Hepatocyte (in vitro differentiated cells): ENCODE data around the gene NDFIP2. TPM values are rescaled to one million over a fixed set of nuclear protein-coding genes. Genes with fewer than 3 reads are reported as not detected.

Source experiments
- DNase-seq: peaks from one replicate; pipeline ENCODE4 v3.0.0-alpha.2; 2016; ENCODE audit warnings: low spot score
- H2AFZ ChIP-seq: fragments of 200-600 bp; sonication (generic); 2 replicates; pipeline ENCODE4 v1.6.0; 2016; ENCODE audit warnings: antibody characterized with exemption, mild to moderate bottlenecking
- H3K27ac ChIP-seq: fragments of 200-600 bp; sonication (generic); 2 replicates; pipeline ENCODE4 v1.5.1; 2016; ENCODE audit warnings: mild to moderate bottlenecking
- H3K27me3 ChIP-seq: fragments of 200-600 bp; sonication (generic); 2 replicates; pipeline ENCODE4 v1.6.1; 2016
- H3K36me3 ChIP-seq: fragments of 200-600 bp; sonication (generic); replicated peaks from 2 replicates; pipeline ENCODE4 v1.5.1; 2016; ENCODE audit warnings: low read depth; ENCODE audit not compliant: insufficient read depth
- H3K4me1 ChIP-seq: fragments of 200-600 bp; sonication (generic); 2 replicates; pipeline ENCODE4 v1.5.1; 2016; ENCODE audit warnings: mild to moderate bottlenecking, moderate library complexity; ENCODE audit not compliant: insufficient read depth
- H3K4me2 ChIP-seq: fragments of 200-600 bp; sonication (generic); 2 replicates; pipeline ENCODE4 v1.6.0; 2016
- H3K4me3 ChIP-seq: fragments of 200-600 bp; sonication (generic); 2 replicates; pipeline ENCODE4 v1.5.1; 2016; ENCODE audit warnings: mild to moderate bottlenecking
- H3K79me2 ChIP-seq: fragments of 200-600 bp; sonication (generic); 2 replicates; pipeline ENCODE4 v1.6.0; 2017; ENCODE audit warnings: mild to moderate bottlenecking
- H3K9me2 ChIP-seq: fragments of 200-600 bp; sonication (generic); replicated peaks from 2 replicates; pipeline ENCODE4 v1.6.0; 2017; ENCODE audit warnings: mild to moderate bottlenecking; ENCODE audit not compliant: insufficient read depth
- H3K9me3 ChIP-seq: fragments of 200-600 bp; sonication (generic); 2 replicates; pipeline ENCODE4 v1.5.1; 2016; ENCODE audit warnings: low read depth, mild to moderate bottlenecking
- H4K20me1 ChIP-seq: fragments of 200-600 bp; sonication (generic); 2 replicates; pipeline ENCODE4 v1.6.0; 2016; ENCODE audit warnings: mild to moderate bottlenecking; ENCODE audit not compliant: insufficient read depth, poor library complexity, severe bottlenecking
- EZH2 ChIP-seq: fragments of 200-600 bp; sonication (generic); IDR thresholded peaks from 2 replicates; pipeline ENCODE4 v1.6.1; 2016; ENCODE audit warnings: antibody characterized with exemption, mild to moderate bottlenecking, borderline replicate concordance
- EZH2phosphoT487 ChIP-seq: fragments of 200-600 bp; sonication (generic); IDR thresholded peaks from one replicate; pipeline ENCODE4 v1.6.1; 2018; ENCODE audit warnings: antibody characterized with exemption, mild to moderate bottlenecking, low read depth, moderate library complexity; ENCODE audit not compliant: unreplicated experiment, severe bottlenecking
- WGBS: methylation state at CpG from one replicate; pipeline ENCODE4 v1.1.6; 2016; ENCODE audit warnings: low lambda C conversion rate; ENCODE audit errors: missing lambda C conversion rate; 5-methylcytosine and 5-hydroxymethylcytosine counted together
- polyA plus RNA-seq: library from polyadenylated mRNA; unstranded; fragments of >200 nt; fragmentation: Nextera tagmentation; extraction: Ambion mirVana; gene quantifications from 2 replicates; pipeline ENCODE4 v1.2.1, GENCODE V29; 2016
- total RNA-seq: library from RNA; depleted of rRNA; stranded (reverse); fragments of >200 nt; gene quantifications from 2 replicates; pipeline ENCODE4 v1.2.3, GENCODE V29; 2014
- TF ChIP-seq, protein P1 (sequence below): fragments of 200-600 bp; sonication (generic); IDR thresholded peaks from 2 replicates; pipeline ENCODE4 v1.5.1; 2016; ENCODE audit warnings: antibody characterized with exemption, mild to moderate bottlenecking; ENCODE audit not compliant: poor library complexity

NDFIP2 gene
- total and polyA plus RNA-seq, 2 experiments from 2014 or later, result 54.4 to 80.2 TPM

DNA sequence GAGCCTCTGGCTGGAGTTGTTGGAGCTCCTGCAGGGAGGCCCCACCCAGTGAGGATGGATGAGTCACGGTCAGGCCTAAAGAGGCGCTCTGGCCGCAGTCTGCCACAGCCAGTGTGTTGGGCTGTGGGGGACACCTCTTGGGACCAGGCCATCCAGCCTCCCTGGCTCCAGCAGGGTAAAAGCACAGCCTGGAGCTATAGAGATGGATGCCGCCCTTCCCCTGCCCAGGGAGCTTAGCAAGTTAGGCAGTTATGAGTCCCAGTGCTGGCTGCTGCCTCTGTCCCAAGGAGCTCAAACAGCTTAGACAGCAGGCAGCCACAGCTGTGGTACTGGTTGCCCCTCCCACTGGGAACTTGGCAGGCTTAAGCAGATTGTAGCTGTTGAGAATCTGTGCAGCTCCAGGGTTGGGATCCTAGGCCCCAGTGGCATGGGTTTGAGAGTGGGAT, 100.9 kb downstream of the NDFIP2 start:
- Histone ChIP-seq H3K4me2 (no peak overlapping the region), H3K4me1 (no peaks in the 10 kb centered on the region), H3K4me3 (no peak overlapping the region), H3K9me2 (no peaks in the 10 kb centered on the region), H2AFZ (no peak overlapping the region), H3K79me2 (no peaks in the 10 kb centered on the region), H3K36me3 (no peaks in the 10 kb centered on the region), H3K9me3 (no peaks in the 10 kb centered on the region), H3K27ac (no peak overlapping the region), H4K20me1 (no peaks in the 10 kb centered on the region), H3K27me3 (no peaks in the 10 kb centered on the region)
- no peak for DNase-seq
- WGBS, result 85% methylated on average over 4 of the region's 4 CpGs
- no peak for TF ChIP-seq EZH2phosphoT487
- no peak for TF ChIP-seq EZH2
- TF ChIP-seq, protein P1, sequence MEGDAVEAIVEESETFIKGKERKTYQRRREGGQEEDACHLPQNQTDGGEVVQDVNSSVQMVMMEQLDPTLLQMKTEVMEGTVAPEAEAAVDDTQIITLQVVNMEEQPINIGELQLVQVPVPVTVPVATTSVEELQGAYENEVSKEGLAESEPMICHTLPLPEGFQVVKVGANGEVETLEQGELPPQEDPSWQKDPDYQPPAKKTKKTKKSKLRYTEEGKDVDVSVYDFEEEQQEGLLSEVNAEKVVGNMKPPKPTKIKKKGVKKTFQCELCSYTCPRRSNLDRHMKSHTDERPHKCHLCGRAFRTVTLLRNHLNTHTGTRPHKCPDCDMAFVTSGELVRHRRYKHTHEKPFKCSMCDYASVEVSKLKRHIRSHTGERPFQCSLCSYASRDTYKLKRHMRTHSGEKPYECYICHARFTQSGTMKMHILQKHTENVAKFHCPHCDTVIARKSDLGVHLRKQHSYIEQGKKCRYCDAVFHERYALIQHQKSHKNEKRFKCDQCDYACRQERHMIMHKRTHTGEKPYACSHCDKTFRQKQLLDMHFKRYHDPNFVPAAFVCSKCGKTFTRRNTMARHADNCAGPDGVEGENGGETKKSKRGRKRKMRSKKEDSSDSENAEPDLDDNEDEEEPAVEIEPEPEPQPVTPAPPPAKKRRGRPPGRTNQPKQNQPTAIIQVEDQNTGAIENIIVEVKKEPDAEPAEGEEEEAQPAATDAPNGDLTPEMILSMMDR, result no peak

DNA sequence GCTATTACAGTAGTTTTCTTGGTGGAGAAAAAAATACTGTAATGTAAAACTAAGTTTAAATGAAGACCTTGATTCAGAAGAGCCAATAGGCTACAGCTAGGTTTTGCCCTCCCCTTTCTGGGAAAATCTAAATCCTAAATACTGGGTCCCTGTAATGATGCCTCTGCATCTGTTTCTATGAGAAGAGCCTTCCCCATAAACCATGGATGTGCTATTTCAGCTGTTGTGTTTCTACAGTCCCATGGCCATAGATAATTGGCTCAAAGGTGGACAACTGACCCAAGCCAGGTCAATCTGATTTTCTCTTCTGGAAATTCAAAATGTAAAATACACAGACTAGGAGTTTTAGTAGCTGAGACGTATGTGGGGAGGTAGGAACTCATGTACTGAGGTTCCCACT, 101.9 kb downstream of the NDFIP2 start:
- H3K4me3 ChIP-seq, result no peak overlapping the region
- no peaks in the 10 kb centered on the region for H3K27me3 ChIP-seq
- TF ChIP-seq, protein P1, result no peak
- TF ChIP-seq EZH2phosphoT487 (no peak), EZH2 (no peak)
- 94% methylated on average over 1 of the region's 1 CpG for WGBS
- no peak overlapping the region for H3K4me2 ChIP-seq
- H3K9me2 ChIP-seq, result no peaks in the 10 kb centered on the region
- no peaks in the 10 kb centered on the region for H3K9me3 ChIP-seq
- DNase-seq, result no peak
- no peaks in the 10 kb centered on the region for H3K4me1 ChIP-seq
- H4K20me1 ChIP-seq, result no peaks in the 10 kb centered on the region
- H3K79me2 ChIP-seq, result no peaks in the 10 kb centered on the region
- no peak overlapping the region for H2AFZ ChIP-seq
- no peak overlapping the region for H3K27ac ChIP-seq
- no peaks in the 10 kb centered on the region for H3K36me3 ChIP-seq

DNA sequence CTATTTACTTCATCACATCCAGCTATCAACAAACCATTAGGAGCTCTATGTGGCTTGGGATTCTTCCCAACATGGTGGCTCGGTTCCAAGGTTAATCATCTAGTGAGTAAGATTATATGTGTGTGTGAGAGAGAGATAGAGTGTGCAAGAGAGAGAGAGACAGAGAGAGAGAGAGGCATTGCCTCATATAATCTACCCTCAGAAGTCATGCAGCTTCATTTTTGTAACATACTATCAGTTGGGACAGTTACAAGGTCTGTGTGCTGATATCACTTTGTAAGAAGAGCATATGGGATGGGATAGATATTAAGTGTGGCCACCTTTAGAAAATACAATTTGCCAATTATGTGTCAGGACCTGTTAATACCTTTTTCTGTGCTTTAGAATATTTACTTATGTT, 104.1 kb downstream of the NDFIP2 start:
- Histone ChIP-seq H3K9me3 (no peaks in the 10 kb centered on the region), H3K36me3 (no peaks in the 10 kb centered on the region), H3K4me3 (no peak overlapping the region), H2AFZ (no peak overlapping the region), H3K79me2 (no peaks in the 10 kb centered on the region), H4K20me1 (no peaks in the 10 kb centered on the region), H3K4me2 (no peak overlapping the region), H3K4me1 (no peaks in the 10 kb centered on the region), H3K27ac (no peak overlapping the region), H3K27me3 (no peaks in the 10 kb centered on the region), H3K9me2 (no peaks in the 10 kb centered on the region)
- TF ChIP-seq EZH2phosphoT487 (no peak), EZH2 (no peak)
- TF ChIP-seq, protein P1, result no peak
- no peak for DNase-seq
- 84% methylated on average over 1 of the region's 1 CpG for WGBS
